Subcutaneous abdominal adipose tissue (tissue), 5 donors: ENCODE data around the gene PEAK1.

Experiments
- H3K27ac ChIP-seq: one replicate; pipeline ENCODE4 v1.7.0; 2013; ENCODE audit warnings: low read depth, mild to moderate bottlenecking, inconsistent platforms, low read length, moderate library complexity
- H3K27me3 ChIP-seq, 5 donors: one replicate each; pipeline ENCODE4 v1.7.0; 2013; ENCODE audit warnings: low read length in 5 of 5, inconsistent platforms in 1 of 5; ENCODE audit not compliant: control insufficient read depth in 5 of 5, insufficient read depth in 4 of 5
- H3K36me3 ChIP-seq, 5 donors: one replicate each; pipeline ENCODE4 v1.7.0; 2013; ENCODE audit warnings: low read length in 5 of 5; ENCODE audit not compliant: control insufficient read depth in 5 of 5, insufficient read depth in 5 of 5
- H3K4me1 ChIP-seq, 5 donors: one replicate each; pipeline ENCODE4 v1.7.0; 2013; ENCODE audit warnings: low read length in 5 of 5, mild to moderate bottlenecking in 3 of 5, moderate library complexity in 1 of 5; ENCODE audit not compliant: control insufficient read depth in 5 of 5, insufficient read depth in 5 of 5
- H3K4me3 ChIP-seq, 5 donors: one replicate each; pipeline ENCODE4 v1.7.0; 2013; ENCODE audit warnings: low read length in 5 of 5, low read depth in 1 of 5
- H3K9ac ChIP-seq, 5 donors: one replicate each; pipeline ENCODE4 v1.7.0; 2013; ENCODE audit warnings: low read length in 5 of 5, mild to moderate bottlenecking in 4 of 5, moderate library complexity in 3 of 5
- H3K9me3 ChIP-seq, 5 donors: one replicate each; pipeline ENCODE4 v1.7.0; 2013; ENCODE audit warnings: low read length in 5 of 5; ENCODE audit not compliant: control insufficient read depth in 5 of 5
- donor health status: healthy.
- donor health status: healthy.
- donor health status: healthy.
- donor health status: healthy.
- donor health status: healthy.

Gene PEAK1

DNA sequence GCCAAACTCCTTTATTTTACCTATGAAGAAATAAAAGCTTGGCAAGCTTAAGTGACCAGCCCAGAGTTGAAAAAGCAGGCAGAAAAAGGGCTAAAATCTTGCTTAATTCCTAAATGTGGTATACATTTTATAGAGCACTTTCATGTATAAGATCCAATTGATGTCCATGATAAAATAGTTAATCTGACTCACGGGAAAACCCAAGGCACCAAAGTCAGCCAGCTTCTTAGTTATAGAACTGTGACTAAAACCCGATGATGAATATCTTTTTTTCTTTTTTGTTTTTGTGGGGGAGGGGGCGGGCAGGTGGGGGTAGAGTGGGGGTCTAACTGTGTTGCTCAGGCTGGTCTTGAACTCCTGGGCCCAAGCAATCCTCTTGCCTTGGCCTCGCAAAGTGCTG lies 71.4 kb downstream of the PEAK1 start:
- Histone ChIP-seq H3K4me3 (no peak overlapping the region), H3K9ac (no peak overlapping the region), H3K27ac (no peak overlapping the region), H3K36me3 (peaks cover 0 to 5% (median 2%) of the 10 kb centered on the region in 5 donors), H3K27me3 (no peaks in the 10 kb centered on the region), H3K9me3 (no peaks in the 10 kb centered on the region), H3K4me1 (peaks cover 5 to 23% (median 6%) of the 10 kb centered on the region in 5 donors)

DNA sequence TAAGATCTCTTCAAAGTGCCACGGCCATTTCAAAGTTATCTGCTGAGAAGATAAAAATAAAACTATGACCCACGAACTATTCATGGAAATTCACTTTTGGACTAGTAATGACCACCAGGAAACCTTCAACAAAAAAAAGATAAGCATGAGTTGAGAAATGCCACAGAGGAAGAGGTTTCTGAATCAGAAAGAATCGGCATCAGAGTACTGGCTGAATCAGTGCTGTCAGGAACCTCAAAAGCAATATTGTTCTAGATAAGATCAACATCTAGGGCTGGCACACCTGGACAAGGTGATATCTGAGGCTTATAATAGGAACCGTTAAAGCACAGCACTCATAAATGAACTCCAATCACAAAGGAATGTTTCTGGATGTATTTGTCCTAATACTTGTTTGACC lies 72.7 kb downstream of the PEAK1 start:
- H3K9ac ChIP-seq = no peak overlapping the region
- no peak overlapping the region for H3K4me3 ChIP-seq
- peaks cover 0 to 18% (median 0%) of the 10 kb centered on the region in 5 donors for H3K4me1 ChIP-seq
- no peaks in the 10 kb centered on the region for H3K9me3 ChIP-seq
- H3K27me3 ChIP-seq = no peaks in the 10 kb centered on the region
- peaks cover 0 to 5% (median 2%) of the 10 kb centered on the region in 5 donors for H3K36me3 ChIP-seq
- H3K27ac ChIP-seq = no peak overlapping the region

DNA sequence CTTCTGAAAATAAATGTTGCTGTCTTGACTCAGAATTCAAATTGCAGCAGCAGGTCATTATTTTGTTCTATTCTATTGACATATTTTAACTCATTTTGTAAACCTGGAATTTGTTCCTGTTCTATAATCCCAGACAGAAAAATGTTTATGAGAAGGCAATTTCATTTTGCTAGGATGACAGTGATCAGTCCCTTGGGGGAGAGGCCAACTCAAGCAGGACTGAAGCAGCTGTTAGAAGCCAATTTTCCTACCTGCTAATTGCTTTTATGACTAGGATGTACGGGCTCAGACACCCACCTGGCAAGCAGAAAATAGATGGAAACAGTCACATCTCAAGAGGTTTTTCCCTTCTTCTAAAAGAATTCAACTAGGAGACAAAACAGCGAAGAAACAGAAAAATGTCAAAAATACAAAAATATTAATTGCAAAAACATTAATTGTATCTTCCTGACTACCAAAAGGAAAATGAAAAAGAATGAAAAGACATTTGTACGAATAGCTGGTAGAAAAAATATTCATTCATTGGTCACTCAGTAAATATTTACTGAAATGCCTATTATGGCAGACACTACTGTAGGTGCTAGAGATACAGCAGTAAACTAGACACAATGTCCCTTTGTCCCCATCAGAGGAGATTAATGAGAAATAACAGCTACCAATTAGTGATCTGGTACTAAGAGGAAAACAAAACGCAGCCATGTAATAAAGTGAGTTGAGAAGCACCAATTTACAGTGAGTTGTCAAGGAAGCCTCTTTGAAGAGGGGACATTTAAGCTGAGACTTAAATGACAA lies 73.5 kb downstream of the PEAK1 start:
- no peak overlapping the region for H3K9ac ChIP-seq
- H3K4me1 ChIP-seq = peaks cover 0 to 18% (median 0%) of the 10 kb centered on the region in 5 donors
- no peak overlapping the region for H3K4me3 ChIP-seq
- no peaks in the 10 kb centered on the region for H3K27me3 ChIP-seq
- H3K27ac ChIP-seq = no peak overlapping the region
- H3K36me3 ChIP-seq = peaks cover 0 to 5% (median 2%) of the 10 kb centered on the region in 5 donors
- no peaks in the 10 kb centered on the region for H3K9me3 ChIP-seq

- H3K36me3 ChIP-seq = no peaks in the 10 kb centered on the region
- no peak overlapping the region for H3K9ac ChIP-seq
- no peak overlapping the region for H3K27ac ChIP-seq
- H3K9me3 ChIP-seq = no peaks in the 10 kb centered on the region
- peaks cover 0 to 11% (median 0%) of the 10 kb centered on the region in 5 donors for H3K4me1 ChIP-seq
- H3K4me3 ChIP-seq = no peak overlapping the region
- no peaks in the 10 kb centered on the region for H3K27me3 ChIP-seq
These were observed 77.1 kb downstream of the PEAK1 start for GRCh38 chr15:77342807-77343206.

- no peak overlapping the region for H3K9ac ChIP-seq
- H3K27ac ChIP-seq = no peak overlapping the region
- no peak overlapping the region for H3K4me3 ChIP-seq
- no peaks in the 10 kb centered on the region for H3K36me3 ChIP-seq
- peaks cover 0 to 5% (median 4%) of the 10 kb centered on the region in 5 donors for H3K4me1 ChIP-seq
- no peaks in the 10 kb centered on the region for H3K27me3 ChIP-seq
- H3K9me3 ChIP-seq = no peaks in the 10 kb centered on the region
These were observed 79.7 kb downstream of the PEAK1 start for GRCh38 chr15:77340245-77340644.

- Histone ChIP-seq H3K27me3 (no peaks in the 10 kb centered on the region), H3K4me3 (no peak overlapping the region), H3K36me3 (no peaks in the 10 kb centered on the region), H3K9me3 (no peaks in the 10 kb centered on the region), H3K9ac (no peak overlapping the region), H3K27ac (no peak overlapping the region), H3K4me1 (peaks cover 0 to 10% (median 10%) of the 10 kb centered on the region in 5 donors)
These were observed 83.9 kb downstream of the PEAK1 start for GRCh38 chr15:77336006-77336405.

- Histone ChIP-seq H3K36me3 (no peaks in the 10 kb centered on the region), H3K27me3 (no peaks in the 10 kb centered on the region), H3K9me3 (no peaks in the 10 kb centered on the region), H3K27ac (no peak overlapping the region), H3K4me1 (peaks cover 0 to 10% (median 10%) of the 10 kb centered on the region in 5 donors), H3K9ac (no peak overlapping the region), H3K4me3 (no peak overlapping the region)
These were observed 84.6 kb downstream of the PEAK1 start for GRCh38 chr15:77335298-77335697.

DNA sequence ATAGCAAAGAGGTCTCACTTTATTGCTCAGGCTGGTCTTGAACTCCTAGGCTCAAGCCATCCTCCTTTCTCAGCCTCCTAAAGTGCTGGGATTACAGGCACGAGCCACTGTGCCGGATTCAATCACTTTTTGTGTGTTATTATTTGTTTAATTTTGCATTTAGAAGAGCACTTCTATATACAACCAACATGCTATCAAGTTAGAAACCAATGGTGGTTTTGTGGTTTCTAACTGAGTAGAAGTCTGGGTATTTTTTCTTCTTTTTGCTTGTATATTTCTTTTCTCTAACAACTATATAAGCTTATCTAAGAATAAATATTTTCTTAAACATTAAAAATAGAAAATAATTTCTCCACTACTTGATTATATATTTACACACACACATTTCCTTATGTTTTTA lies 86.7 kb downstream of the PEAK1 start:
- no peak overlapping the region for H3K4me3 ChIP-seq
- no peak overlapping the region for H3K9ac ChIP-seq
- no peaks in the 10 kb centered on the region for H3K36me3 ChIP-seq
- H3K27me3 ChIP-seq = no peaks in the 10 kb centered on the region
- no peak overlapping the region for H3K27ac ChIP-seq
- H3K9me3 ChIP-seq = no peaks in the 10 kb centered on the region
- peaks cover 0 to 16% (median 10%) of the 10 kb centered on the region in 5 donors for H3K4me1 ChIP-seq

DNA sequence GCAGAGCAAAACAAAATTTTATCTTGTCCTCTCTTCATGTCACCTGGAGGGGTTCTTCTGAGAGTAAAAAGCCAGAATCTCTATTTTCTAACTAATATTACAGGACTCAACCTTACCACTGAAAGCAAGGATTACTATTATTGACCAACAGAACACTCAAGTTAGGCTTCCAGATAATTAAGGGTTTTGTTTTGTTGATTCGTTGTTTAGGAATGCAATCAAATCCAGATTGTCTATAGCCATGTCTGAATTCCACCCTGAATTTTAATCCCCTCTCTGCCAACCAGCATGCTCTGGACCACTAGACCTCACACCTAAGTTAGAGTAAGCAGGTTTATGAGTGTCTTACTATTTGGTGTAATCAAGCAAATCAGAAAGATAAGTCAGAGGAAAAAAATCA lies 90.7 kb downstream of the PEAK1 start:
- Histone ChIP-seq H3K27me3 (no peaks in the 10 kb centered on the region), H3K4me3 (no peak overlapping the region), H3K36me3 (no peaks in the 10 kb centered on the region), H3K9me3 (no peaks in the 10 kb centered on the region), H3K4me1 (peaks cover 0 to 11% (median 0%) of the 10 kb centered on the region in 5 donors), H3K9ac (no peak overlapping the region), H3K27ac (no peak overlapping the region)

DNA sequence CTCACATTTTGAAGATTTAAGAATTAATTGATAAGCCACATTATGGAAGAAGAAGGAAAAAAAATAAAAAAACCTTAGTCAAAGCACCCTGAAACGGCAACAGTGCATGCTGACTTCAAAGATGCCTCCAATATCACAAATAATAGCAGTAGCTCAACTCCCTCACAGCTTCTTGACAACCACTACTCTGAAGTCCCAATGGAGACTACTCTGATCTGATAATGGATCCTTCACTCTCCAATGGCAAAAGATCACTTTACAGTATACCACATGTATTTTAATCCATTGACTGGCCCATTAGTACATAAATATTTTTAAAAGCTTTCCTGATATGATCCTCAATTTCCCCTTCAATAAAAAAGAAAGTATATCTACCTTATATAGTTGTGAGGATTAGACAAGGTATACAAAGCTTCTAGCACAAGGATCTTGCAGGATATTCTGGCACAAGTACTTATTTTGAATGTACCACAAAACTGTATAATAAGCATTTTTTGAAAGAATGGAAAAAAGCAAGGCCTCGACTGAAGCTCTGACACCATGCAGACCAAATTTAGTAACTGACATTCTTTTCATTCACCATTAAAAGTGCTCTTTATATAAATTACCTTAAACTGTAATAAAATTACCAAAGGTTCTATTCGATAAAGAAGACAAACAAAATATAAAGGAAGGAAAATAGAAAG lies 91.9 kb downstream of the PEAK1 start:
- Histone ChIP-seq H3K27me3 (no peaks in the 10 kb centered on the region), H3K36me3 (no peaks in the 10 kb centered on the region), H3K9ac (no peak overlapping the region), H3K9me3 (no peaks in the 10 kb centered on the region), H3K4me1 (peaks cover 0 to 11% (median 0%) of the 10 kb centered on the region in 5 donors), H3K27ac (no peak overlapping the region), H3K4me3 (no peak overlapping the region)
